GM21619 (cell line): ENCODE data around the gene KNCN.

ENCODE experiments used
- ATAC-seq: cut with Tn5 transposase; IDR thresholded peaks from one replicate; pipeline ENCODE4 v1.9.1; 2021; ENCODE audit not compliant: unreplicated experiment

KNCN gene

DNA sequence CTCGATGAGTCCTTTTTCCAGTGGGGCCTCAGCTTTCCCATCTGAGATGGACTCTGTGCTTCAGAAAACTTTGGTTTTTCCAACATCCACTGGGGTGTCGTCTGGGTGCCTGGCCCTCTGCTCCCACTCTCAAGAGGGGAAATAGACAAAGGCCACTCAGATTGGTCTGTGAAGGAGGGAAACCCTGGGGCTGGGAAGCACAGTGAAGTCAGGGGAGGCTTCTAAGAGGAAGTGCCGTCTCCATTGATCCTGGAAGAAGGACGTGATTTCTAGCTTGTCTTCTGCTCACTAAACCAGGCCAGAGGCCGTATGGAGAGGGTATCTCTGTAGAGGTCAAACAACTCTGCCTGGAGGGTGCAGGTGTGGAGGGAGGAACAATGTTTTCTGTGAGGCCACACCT lies 5.2 kb downstream of the KNCN start:
- ATAC-seq, result no peak

GRCh38 chr1:46545784-46546183 lies 5.7 kb downstream of the KNCN start:
- ATAC-seq, result no peak

DNA sequence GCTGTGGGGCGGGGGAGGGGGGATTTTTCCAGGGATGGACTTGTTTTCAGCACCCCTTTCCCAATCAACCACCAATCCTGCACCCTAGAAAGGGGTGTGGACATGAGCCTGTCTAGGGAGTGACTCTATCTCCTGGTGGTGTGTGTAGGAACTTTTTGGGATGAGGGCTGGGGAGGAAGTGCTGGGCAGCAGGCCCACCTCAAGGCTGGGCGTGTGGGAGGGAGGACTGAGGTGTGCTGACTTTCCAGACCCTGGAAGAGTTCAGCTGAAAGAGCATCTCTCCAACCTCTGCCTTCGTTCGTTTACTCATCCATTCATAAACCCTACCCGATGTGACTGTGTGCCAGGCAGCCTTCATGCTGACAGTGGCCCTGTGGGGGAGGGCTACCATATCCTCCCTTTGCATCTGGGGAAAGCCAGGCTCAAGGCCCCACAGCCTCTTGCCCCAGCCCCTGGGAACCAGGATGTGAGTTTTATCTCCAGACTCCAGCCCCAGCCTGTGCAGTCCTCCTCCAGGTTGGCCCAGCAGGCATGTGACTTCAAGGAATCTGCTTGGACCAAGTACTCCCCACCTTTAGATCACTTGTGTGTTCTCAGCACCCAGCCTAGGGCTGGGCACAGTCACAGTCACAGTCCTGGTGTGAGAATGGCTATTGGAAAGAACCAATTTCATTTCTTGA lies 6.7 kb downstream of the KNCN start:
- ATAC-seq, result no peak

- no peak for ATAC-seq
These were observed 7.5 kb downstream of the KNCN start for GRCh38 chr1:46543761-46544560.

GRCh38 chr1:46543382-46543760 lies 8.1 kb downstream of the KNCN start:
- ATAC-seq, result no peak

DNA sequence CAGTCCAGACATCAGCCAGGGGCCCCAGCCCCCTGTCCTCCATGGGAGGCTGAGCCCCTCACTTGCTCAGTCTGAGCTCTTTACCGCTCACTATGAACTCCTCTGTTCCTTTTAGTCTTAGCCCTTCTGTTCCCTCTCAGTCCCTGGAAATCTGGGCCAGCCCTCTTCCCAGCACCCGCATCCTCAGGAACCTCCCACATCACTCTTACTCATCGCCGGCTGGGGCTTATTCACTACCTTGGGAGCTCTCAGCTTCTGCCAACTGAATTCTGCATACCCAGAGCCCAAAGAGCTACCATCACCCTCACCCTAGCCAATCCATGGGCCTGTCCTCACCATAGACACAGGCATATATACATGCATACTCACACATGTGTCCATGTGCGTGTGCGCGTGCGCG lies 11.5 kb downstream of the KNCN start:
- no peak for ATAC-seq

DNA sequence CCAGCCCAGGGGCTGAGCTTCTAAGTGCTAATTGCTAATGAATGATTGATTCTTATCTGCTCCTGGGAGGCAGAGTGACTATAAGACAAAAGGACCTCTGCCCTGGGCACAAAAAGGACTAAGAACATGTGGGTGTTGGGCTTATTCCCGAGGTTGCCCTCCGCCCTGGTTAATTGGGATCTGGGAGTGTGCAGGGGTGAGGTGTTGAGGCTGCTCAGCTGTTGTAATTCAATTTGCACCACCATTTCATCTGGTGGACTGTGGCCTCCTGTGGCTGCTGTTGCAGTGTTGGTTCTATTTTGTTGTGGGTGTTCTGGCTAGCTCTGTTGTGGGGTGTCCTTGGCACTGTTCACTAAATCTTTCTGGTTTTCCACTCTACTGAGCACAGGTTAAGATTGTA lies 13.3 kb downstream of the KNCN start:
- ATAC-seq, result no peak

DNA sequence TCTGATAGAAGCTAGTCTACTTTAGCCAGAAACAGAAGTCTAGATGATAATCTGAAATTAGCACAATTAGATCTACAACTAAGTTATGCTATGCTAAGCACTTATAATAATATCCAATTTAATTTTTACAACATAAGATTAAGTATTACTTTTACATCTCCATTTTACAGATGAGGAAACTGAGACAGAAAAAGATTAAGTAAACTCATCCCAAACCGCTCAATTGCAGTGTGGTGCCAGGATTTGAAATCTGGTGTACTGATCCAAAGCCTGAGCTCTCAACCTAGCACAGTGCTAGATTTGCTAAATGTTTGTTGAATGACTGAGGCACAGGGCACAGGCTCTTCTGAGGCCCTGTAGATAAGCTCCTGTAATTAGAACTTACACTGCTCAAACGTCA lies 13.8 kb downstream of the KNCN start:
- no peak for ATAC-seq

GRCh38 chr1:46536527-46536926 lies 14.9 kb downstream of the KNCN start:
- no peak for ATAC-seq

- no peak for ATAC-seq
These were observed 16.4 kb downstream of the KNCN start for GRCh38 chr1:46535063-46535462.

DNA sequence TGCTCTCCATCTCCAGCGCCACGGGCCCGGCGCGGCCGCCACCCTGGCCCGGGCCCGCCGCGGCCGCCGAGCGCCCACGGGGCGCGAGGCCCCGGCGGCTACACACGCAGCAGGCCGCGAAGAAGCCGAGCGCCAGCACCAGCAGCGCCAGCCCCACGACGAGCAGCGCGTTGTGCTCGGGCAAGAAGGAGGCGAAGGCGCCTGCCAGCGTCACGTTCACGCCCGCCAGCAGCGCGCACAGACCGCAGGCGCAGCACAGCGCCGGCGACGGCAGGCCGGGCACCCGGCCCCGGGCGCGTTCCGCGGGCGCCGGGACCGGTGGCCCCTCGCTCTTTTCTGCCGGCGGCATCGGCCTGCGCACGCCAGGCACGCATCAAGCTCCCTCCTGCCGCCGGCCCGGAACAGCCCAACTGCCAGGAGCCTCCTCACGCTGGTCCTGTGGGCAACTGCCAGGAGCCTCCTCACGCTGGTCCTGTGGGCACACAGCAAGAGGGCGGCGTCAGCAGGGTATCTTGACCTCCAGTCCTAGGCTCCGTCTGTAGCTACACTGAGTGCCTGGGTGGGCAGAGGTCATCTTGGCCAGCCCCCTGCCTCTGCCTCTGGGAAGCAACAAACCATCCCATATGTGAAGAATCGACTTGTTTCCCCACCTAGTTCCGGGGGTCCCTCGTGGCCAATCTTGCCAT lies 18.1 kb downstream of the KNCN start:
- no peak for ATAC-seq

DNA sequence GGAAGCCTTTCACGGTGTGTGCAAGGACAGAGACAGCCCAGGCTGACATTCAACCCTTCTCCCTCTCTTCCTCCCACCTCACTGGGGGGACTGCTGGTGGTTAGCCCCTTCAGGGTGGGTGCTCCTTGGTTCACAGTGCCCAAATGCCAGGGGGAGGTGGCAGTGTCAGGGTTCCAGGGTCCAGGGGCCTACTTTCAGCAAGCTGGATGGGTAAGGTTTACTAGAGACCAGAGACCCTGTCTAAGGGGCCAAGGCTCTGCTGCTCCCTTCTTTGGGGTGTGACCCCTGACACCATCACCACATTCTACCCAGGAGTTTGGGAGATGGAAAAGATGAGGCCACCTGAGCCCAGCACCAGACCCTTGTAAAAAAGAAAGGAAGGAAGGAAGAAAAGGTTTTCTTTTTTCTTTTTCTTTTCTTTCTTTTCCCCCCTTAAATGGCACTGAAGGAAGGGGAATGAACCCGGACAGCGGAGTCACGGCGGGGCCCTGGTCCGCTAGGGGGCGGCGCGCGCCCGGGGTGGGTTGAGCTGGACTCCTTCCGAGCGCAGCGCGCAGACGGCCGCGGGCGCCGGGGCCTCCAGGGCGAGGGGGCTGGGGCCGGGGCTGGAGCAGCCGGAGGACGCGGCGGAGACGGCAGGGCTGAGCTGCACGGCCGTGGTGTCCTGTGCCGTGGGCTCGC lies 18.8 kb downstream of the KNCN start:
- no peak for ATAC-seq

- ATAC-seq, result no peak
These were observed 19.4 kb downstream of the KNCN start for GRCh38 chr1:46532095-46532494.

GRCh38 chr1:46530791-46531409 lies 20.5 kb downstream of the KNCN start:
- no peak for ATAC-seq

- no peak for ATAC-seq
These were observed 21.1 kb downstream of the KNCN start for GRCh38 chr1:46530311-46530710.

DNA sequence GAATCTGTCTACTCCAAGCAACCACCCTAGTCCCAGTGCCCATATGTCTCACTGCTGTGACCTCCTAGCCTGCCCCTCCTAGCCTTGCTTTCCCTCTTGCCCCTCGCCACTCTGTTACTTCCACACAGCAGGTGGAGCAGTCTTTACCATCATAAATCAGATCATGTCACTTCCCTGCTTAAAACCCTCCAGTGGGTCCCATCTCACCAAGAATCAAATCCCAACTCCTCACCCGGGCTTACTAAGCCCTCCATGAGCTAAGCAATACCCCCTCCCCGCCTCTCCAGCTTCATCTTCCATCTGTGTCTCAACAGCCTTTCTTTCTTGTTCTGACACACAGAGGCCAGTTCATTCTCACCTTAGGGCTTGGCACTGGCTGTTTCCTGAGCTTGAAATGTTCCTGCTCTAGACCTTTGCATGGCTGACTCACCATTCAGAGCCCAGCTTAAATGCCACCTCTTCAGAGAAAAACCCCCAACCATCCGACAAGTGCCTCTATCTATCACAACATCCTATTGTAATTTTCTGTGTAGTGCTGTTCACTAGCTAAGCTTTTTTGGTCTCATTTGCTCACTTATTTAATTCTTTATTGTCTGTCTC lies 22.3 kb downstream of the KNCN start:
- no peak for ATAC-seq

GRCh38 chr1:46528297-46528955 lies 23.0 kb downstream of the KNCN start:
- no peak for ATAC-seq

DNA sequence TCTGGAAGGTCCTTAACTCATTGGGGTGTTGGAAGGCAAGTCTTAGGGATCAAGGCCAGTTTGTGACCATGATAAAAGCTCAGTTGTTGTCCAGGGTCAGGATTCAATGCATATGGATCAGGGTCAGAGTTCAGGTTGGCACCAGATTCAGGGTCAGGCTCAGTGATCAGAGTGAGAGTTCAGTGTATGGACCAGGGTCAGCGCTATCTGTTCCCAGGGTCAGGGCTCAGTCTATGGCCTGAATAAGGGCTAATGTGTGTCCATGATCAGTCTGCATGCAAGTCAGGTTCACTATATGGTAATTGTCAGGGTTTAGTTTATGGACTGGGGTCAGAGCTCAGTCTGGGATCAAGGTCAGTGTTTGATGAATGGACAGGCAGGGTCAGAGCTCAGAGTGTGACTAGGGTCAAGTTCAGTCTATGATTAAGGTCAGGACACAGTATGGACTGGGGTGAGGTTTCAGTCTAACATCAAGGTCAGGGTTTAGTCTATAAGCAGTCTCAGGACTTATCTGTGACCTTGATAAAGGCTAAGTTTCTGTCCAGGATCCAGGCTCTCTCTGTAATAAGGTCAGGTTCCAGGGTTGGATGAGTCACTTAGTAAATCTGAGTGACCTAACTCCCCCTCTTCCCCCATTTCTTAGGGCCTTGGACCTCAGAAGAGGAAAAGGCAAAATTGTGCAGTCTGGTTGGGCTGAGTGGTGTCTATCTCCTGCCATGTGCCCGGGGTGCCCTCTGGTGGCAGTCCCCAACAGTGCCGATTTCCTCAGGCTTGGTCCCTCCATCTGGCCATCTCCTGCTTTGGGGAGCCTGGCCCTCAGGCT lies 23.8 kb downstream of the KNCN start:
- no peak for ATAC-seq

DNA sequence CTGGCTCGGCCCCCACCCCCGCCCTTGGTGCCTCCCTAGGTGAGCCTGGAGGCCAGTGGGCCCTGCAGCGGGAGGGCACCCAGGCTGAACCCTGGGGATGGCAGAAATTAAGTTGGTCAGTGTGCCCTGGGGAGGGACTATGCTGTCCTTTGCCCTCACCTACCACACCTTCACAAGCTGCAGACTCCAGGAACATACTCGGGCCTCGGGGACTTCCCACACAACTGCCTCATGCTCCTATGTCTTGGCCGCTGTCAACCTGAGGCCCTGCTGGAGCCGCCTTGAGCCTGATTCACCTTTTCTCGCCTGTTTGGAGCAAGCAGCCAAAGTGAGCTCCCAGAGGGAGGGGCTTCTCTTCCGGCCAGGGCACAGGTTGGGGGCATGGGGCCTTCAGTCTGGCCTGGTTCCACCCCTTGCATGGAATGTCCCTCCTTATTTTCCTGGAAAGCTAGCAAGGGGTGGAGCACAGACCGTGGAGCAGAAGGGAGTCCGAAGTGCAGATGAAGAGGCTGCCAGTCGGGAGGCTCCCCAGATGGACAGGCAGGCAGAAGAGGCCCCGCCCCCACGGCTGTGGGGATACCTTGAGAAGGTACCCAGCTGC lies 24.7 kb downstream of the KNCN start:
- ATAC-seq, result no peak
